ENCODE results near the gene ODF2L.

The ODF2L gene, protein sequence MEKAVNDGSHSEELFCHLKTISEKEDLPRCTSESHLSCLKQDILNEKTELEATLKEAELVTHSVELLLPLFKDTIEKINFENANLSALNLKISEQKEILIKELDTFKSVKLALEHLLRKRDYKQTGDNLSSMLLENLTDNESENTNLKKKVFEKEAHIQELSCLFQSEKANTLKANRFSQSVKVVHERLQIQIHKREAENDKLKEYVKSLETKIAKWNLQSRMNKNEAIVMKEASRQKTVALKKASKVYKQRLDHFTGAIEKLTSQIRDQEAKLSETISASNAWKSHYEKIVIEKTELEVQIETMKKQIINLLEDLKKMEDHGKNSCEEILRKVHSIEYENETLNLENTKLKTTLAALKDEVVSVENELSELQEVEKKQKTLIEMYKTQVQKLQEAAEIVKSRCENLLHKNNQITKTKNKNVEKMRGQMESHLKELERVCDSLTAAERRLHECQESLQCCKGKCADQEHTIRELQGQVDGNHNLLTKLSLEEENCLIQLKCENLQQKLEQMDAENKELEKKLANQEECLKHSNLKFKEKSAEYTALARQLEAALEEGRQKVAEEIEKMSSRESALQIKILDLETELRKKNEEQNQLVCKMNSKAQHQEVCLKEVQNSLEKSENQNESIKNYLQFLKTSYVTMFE

DNA sequence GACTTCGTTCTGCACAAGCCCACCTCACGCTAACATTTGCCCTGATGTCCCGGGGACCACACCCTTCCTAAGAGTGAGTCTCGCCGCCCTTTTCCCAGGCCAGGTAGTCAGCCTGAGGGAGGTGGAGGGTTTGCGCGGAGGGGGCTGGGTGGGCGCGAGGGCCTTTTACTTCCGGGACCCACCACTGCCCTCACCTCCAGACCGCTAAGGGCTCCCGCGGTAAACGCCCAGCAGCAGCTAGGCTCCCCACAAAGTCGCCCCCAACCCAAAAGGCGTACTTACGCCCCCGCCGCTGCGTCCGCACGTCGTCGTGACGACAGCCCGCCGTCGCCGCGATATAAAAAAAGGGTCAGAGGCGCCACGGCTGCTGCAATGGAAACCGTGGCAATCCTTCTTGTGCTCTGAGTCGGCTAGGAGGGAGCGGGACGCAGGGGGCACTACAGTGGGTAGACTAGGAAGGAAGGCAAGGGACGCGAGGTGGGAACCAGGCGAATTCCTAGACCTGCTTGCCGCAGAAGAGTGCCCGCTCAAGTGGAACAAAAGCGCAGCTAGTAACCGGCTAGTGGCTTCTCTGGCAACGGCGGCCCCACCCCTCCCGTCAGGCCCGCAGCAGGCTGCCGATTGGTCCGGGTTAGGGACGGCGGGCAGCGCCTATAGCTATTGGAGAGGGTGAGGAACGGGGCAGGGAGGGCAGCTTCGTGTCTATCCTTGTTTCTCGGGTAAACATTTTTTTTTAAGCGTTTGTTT is at the start of gene ODF2L:
Gene ODF2L, minus strand, starts transcription at position 573 of the 747 bp plus-strand sequence. CDS start 9,296 bp downstream, outside the sequence.
- peak; percentile 81 for DNase-seq

DNA sequence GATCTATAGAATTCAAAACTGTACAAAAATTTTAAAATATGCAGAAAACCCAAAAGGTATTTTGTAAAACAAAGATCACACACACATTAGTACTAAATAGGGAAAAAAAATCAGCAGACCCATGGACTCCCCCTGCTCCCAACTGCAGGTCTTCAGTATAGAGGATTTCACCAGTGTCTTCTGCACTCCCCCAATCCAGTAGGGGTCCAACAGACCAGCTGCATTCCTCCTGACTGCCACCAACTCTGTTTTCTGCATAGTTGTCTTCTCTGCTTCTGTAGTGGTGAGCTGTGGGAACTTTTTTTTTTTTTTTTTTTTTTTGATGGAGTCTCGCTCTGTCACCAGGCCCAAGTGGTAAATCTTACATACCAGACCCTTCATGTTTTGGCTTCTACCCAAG is 49.8 kb upstream of the ODF2L start:
- no peak for DNase-seq

DNA sequence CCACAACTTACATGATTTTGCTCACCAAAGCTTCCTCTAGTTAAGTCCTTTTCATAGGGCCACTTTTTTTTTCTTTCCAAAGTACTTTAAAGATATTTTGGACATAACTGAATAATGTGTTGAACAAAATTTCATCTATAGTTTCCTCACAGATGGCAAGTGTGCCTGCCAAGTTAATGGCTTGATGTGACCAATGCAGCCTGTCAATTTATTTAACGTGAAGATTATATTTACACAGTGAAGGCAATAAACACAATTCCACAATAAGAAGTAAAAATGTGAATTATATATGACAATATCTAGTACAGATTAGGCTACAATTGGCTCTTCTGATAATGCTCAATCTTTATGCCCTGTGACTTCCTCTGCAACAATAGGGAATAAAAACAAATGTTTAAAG is 45.9 kb upstream of the ODF2L start:
- no peak for DNase-seq

DNA sequence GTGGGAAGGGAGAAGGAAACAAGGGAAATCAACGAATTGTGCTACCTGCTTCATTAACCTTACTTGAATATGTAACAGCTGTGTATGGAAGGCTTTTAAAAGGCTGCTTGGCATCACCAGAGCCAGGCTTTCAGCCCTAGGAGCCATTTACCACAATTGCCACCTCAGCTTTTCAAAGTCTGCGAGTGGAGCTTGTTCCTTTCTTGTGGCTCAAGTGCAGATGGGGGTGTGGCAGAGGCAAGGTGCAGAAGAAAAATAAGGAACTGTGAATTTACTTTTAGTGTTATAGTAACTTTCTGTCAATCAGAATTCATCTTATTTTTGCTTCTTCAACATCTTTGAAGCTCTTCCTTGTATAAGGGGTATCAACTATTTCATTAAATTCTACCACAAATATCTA is 45.5 kb upstream of the ODF2L start:
- DNase-seq, result no peak

DNA sequence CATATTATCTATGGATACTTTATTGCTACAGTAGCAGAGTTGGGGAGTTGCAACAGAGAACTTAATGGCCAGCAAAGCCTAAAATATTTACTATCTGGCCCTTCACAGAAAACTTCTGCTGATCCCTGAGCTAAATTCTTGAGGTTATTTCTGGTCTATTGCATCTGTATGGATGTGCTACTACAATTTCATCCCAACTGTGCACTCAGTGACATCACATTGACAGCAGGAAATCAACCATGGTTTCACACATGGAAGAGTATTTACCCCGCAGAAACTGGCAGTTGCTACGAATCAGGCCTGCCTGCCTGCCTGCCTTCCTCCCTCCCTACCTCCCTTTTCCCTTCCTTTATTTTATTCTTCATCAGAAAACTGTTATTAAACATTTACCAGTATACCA is 39.9 kb upstream of the ODF2L start:
- DNase-seq, result no peak

DNA sequence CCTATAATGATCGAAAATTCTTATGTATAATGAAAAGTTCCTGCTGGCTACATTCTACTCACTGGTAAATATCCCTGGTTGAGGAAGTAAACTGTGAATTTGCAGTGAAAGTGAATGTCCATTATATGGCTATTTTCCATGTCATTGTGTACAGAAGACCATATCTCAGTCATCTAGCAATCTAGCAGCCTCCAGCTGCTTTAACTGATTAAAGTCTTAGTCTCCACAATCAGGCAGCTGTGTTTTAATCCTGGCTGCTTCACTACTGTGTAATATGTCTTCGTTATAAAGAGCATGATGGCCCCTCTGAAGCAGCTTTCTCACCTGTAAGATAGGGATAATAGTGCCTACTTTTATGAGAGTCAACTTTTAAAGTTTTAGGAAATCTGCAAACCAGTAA is 39.2 kb upstream of the ODF2L start:
- DNase-seq, result no peak

DNA sequence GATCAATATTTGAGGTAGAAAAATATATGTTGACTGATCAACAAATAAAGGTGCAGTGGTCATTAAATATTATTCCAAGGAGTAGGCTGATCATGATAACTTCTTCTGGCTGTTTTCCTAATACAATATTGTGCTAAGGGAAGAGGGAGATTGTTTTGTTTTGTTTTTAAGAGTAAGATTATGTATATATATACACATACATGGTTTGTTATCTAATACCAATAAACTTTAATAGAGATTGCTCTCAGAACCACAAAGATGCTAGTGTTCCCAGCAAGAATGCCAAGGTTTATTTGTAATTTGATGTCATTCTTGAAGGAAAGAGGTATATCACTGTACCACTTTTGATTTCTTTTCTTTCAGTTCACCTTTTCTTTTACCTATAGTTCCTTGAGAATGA is 37.9 kb upstream of the ODF2L start:
- DNase-seq, result no peak

DNA sequence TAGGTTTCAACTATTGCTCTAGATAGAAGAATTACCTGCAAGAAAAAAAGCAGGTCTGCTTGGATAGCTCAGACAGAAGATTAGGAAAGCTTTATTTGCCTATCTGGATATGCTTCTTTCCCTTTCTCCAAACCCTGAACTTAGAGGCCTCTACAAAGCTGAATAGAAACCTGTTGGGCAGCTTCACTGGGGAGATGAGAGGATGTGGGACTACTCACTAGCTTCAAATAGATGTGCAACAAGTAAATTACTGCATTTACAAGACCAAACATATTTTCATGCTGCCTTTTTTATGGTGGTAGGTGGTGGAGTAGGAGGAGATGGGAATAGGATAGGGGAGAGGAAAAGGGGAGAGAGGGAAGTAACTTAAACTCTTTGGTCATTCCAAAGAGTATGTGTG is 34.3 kb upstream of the ODF2L start:
- no peak for DNase-seq

DNA sequence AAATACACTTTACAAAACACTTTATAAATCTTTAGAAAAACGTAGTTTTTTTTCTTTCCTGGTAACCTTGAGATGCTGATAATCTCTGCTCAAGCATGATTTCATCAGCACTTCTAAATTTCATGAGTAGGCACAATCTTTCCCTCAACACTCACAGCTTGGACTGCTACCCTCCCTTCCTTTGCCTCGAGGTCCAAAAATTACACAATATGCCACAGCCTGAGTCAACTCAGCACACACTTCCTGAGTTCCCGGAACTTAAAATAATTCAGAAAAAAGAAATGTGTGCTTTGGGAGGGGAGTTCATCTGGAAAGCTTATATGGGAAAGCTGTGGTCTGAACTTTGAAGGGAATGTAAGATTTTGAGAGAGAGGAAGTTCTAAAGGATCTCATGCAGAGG is 33.7 kb upstream of the ODF2L start:
- no peak for DNase-seq

DNA sequence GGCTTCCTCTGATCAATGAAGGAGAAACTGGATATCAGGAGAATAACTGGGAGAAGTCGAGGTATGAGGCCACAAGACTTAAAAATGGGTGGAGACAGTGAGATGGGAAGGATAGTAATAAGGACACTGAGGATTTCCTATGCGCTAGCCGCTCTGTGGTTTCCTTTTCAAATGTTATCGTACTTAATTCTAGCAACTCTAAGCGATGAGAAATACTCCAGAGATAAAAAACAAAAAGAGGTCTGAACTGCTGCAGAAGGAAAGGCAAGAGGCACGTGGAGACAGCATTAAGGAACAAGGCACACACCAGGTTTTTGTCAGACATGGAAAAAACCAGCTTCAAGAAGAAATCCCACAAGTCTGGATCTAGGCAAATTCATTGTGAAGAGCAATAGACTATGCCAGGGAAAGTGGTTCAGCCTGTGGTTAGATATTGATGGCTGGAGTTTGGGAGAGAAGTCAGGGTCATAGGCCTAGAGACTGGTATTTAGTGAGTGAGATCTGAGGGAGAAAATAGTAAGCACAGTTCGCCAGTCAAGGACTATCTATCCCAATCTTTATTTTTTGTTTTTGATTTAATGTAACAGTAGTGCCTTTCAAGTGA is 33.1 kb upstream of the ODF2L start:
- DNase-seq, result no peak

DNA sequence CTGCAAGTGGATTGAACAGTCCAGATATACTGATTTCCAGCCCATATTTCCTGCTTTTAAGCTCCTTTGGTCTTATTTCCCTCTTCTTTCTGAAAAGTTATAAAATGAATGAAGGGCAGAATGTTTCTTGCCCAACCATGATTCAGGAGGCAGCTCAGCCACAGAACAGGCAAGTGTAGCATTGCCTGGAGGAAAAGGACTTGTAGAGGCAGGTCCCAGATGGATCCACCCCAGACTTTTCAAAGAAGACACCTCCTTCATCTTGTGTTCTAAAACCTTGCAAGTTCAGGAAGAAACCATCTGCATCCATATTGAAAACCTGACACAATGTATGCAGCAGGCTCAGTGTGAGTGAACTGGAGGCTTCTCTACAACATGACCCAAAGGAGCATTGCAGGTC is 27.8 kb upstream of the ODF2L start, which contains the start of gene CLCA2:
Gene CLCA2, plus strand, starts transcription at position 299 of the 400 bp plus-strand sequence. Its CDS starts 77 bp downstream, at position 376.
- no peak for DNase-seq

DNA sequence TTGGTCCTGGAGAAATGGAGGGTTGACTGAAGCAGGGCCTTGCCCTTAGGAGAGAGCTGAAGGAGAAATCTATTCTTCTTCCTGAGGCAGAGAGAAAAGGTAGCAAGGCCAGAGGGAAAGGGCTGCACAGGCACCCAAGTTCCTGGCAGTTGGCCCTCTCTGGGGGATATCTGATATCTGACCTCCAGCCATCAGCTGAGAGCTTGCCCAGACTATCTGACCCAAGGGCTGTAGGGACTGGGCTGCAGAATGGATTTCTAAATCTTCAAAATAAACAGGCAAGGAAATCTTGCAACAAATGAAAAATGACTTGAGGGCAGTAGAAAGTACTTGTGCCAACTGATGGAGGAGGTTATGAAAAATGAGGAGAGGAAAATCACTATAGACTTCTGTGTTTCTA is 27.4 kb upstream of the ODF2L start:
- no peak for DNase-seq

DNA sequence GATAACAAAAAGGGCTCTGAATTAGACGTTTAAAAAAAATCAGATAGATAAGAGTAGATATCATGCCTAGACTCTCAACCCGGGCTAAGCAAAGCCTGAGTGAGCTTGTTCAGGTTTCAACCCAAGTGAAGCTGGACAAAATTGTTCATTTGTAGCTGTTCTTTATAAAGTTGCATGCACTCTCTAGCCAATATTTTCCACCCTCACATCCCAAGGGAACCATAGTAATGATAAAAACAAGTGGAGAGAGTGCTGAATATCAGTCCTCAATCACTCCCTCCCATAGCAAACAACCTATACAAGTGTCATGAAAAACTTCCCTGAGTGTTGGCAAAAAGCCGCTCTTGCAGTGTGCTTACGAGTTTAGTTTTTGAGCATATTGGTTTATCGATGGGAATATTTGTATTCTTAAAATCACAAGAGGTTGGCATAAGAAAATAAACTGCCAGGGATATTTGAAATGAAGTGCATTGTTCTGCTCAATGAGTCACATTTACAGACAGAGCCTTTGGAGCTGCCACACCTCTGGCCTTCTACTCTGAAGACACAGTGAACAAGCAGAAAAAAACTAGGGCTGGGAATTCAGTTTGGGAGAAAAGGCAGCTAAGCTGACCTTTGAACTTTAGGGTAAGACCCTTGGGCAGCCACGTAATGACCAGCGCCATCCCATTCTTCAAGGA is 25.6 kb upstream of the ODF2L start:
- no peak for DNase-seq

DNA sequence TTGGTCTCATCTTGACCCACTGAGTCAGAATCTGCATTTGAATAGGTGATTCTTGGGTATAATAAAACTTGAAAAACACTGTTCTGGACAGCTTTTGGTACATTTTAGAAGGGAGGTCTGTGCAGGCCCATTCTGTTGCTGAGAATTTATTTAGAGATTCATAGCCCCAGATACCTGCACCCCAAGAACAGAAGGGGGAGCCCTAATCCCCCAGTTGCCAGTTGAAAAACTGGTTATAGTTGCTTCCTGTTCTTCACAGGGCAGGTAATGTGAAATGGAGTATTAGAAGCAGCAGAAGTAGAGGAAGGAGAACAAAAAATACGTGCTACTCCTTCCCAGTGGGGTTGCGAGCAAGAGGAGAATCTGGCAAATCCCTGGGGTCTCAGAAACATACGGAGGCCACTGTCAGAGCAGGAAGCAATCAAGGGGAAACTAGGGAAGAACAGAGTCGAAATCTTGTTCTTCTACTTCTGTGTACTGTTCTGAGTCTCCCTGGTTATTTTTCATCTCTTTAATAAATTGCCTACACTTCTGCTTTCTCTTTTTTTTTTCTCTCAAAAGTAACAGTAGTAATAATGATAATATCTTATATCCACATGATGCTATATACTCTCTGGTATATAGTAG is 23.3 kb upstream of the ODF2L start:
- DNase-seq, result peak in 1 of 2 experiments; percentile 11

DNA sequence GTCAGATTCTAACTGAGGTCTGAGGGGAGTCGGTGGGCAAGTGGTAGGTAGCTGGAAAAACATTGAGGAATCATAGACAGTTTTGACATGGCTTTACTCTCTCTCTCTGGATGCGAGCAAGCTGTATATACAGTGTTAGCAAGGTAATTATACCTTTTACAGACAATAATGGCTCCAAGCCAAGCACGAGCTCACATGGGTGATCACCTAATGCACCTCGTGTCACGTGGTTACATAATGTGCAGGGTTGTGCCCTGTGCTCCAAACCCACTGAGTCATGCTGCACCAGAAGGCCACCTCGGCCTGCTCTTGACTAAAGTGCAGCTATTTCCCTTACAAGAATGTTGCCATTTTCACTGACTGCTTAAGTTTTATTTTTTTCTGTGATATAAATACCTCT is 20.2 kb upstream of the ODF2L start:
- no peak for DNase-seq

DNA sequence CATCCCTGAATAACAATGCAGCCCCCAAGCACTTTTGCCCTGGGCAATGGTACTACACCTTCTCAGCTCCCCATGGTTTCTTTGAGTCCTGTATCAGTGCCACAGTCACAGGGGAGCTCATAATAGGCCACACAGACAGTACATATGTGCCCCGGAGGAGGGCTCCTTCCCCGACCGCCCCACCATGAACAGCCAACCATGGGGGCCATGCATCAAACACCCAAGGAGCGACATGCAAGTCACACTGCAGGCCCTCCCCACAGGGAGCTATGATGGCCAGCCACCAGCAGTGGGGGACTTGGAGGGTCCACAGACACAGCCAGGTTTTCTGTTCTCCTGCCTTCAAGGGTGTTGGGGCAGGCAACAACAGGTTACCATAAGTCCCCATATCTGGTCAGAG is 14.8 kb upstream of the ODF2L start:
- DNase-seq, result no peak

DNA sequence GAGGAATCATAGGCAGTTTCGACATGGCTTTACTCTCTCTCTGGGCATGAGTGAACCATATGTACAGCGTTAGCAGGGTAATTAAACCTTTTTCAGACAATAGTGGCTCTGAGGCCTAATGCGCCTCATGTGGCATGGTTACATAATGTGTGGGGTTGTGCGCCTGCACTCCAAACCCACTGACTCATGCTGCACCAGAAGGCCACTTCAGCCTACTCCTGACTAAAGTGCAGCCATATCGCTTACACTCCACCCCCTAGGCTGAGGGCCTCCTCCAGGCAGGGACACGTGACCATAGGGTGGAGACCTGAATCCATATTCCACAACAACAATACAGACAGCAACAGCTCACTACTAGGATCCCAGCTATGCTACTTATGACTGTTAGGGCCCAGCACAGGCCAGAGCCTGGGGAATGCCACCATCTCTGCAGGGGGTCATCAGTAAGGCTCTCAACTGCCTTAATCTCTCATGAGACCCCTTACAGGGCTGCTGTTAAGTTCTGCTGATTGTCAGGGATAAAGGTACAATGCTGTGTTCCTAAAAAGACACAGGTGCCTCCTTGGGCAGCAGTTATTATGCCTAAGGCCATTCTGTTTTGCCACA is 13.4 kb upstream of the ODF2L start:
- no peak for DNase-seq

DNA sequence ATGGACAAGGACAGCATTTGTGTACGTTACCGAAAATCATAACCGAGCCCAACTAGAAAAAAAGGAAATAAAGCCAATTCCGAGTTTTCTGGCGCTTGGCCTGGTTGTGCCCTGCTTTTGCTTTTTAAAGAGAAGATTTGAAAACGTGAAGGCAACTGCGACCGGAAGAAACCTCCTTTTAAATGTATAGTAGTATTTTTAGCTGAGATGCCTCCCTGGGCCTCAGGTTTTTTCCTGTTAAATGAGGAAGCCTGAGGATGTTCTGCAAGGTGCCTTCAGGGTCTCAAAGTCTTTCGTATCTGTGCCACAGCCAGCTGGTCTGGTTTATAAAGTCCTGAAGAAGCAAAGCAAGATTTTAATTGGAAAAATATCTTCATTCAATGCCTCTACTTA is 371 bp upstream of the ODF2L start:
- no peak for DNase-seq

DNA sequence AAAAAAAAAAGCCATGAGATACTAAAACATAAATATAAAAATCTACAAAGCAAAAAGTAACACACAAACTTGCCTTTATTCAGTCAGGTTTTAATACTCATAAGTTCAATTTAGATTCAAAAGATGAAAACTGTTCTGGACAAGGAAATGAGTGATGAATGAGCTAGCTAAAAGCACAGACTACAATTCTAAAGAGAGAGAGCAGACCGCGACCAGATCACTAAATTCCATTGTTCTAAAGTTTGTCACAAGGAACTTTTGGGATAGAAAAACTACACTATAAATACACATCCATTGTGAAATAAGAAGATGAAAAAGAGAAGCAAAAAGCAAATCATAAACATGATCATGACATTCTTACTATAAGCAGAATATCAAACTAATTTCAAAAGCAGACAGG is 1.7 kb downstream of the ODF2L start:
- no peak for DNase-seq

DNA sequence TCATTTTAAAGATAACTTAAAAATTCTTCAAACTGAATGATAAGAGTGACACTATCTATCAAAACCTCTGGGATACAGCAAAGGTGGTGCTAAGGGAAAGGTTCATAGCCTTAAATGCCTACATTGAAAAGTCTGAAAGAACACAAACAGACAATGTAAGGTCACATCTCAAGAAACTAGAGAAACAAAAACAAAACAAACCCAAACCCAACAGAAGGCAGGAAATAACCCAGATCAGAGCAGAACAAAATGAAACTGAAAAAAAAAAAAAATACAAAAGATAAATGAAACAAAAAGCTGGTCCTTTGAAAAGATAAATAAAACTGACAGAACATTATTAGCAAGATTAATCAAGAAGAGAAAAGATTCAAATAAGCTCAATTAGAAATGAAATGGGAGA is 6.8 kb downstream of the ODF2L start:
- DNase-seq, result no peak

DNA sequence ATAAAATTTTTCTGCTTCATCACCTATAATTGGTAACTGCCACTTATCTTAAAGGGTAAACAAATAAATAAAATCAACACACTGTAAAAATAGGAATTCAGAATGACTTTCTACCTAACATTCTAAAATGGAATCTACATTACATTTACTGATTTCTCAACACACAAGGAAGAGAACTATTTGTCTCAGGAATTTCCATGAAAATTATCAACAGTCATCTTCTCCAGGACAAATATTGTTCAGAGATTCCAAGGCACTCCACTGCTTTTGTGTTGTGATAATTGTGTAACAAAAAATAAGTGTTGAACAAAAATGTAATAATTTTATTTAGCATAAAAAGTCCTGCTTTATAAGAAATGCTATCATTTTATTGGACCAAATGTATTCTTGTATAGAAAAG is 7.3 kb downstream of the ODF2L start:
- no peak for DNase-seq
